DMS53 treated with DMSO at 0.1 percent for 48 hours (cell line): ENCODE results near the gene P2RX7.

Experiments used
- DNase-seq: peaks from one replicate; lab custom pipeline; 2025; ENCODE audit not compliant: unreplicated experiment; lab: John Stamatoyannopoulos, UW

Gene P2RX7

DNA sequence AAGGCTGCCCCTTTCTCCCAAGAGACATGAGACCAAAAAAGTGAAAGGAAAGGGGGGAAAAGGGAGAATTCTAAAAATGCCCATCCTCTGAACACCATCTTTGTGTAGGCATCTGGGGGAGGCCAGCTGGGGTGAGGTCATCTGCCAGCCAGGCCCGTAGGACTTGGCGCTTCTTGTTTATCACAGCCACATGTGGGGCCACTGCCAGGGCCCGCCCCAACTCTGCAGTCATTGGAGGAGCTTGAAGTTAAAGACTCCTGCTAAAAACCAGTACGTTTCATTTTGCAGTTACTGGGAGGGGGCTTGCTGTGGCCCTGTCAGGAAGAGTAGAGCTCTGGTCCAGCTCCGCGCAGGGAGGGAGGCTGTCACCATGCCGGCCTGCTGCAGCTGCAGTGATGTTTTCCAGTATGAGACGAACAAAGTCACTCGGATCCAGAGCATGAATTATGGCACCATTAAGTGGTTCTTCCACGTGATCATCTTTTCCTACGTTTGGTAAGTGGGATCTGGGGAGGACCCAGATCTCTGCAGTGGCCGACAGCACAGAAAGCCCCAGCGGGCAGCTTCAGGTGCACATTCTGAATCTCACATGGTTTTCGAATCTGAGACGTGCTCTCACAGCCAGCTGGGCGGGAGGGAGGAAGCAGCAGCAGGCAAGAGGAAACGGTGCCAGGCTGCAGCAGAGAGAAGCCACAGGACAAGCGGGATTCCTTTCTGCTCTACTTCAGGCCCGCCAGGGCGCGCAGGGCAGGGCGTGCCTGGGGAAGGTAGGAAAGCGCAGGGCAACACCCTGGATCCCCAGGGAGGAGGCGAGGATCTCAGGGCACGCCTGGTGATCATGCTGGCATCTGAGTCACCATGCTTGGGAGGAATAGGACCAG lies at the start of gene P2RX7:
Gene P2RX7 (plus strand): TSS at position 276 of the 881 bp plus-strand sequence. CDS start 95 bp downstream, at position 371.
- DNase-seq: peak; percentile 65

- DNase-seq: no peak
Observed at GRCh38 chr12:121084229-121084628, 48.4 kb upstream of the P2RX7 start.

- DNase-seq: no peak
Observed at GRCh38 chr12:121085069-121085468, 47.6 kb upstream of the P2RX7 start.

- DNase-seq: no peak
Observed at GRCh38 chr12:121085506-121086353, 46.9 kb upstream of the P2RX7 start.

GRCh38 chr12:121086781-121087295 lies 45.8 kb upstream of the P2RX7 start:
- no peak for DNase-seq

GRCh38 chr12:121087467-121088194 lies 45.0 kb upstream of the P2RX7 start:
- DNase-seq: no peak

- DNase-seq: no peak
Observed at GRCh38 chr12:121088195-121088585, 44.5 kb upstream of the P2RX7 start.

DNA sequence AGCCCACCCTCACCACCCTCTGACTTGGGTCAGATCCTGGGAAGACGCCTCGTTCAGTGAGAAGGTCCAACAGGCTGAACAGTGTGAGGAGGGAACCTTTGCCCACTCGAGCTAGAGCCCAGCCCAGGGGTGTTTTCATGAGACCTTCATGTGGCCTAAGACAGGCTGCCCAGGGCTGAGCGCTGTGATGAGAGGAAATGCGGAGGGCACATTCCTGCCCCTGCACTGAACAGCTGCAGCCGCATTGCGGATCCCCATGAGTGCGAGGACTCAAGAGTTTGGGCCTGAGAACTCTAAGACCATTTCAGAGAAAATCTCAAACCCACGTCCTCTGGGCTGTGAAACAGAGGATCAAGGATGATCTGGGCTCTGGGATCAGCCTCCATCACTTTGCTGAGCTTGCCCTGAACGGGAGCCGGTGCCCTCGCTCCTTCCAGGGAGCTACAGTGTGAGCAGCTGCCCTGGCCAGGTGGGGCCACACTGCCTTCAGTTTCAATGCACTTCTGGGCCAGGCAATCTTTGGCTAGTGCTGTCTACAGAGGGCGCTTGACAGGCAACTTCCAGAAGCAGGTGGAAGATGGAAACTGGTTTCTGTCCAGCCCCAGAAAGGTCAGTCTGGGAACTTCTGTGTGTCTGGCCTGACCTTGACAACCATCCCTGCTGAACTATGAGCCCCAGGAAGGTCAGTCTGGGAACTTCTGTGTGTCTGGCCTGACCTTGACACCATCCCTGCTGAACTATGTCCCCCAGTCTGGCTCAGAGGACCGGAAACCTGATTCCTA lies 43.5 kb upstream of the P2RX7 start:
- no peak for DNase-seq

DNA sequence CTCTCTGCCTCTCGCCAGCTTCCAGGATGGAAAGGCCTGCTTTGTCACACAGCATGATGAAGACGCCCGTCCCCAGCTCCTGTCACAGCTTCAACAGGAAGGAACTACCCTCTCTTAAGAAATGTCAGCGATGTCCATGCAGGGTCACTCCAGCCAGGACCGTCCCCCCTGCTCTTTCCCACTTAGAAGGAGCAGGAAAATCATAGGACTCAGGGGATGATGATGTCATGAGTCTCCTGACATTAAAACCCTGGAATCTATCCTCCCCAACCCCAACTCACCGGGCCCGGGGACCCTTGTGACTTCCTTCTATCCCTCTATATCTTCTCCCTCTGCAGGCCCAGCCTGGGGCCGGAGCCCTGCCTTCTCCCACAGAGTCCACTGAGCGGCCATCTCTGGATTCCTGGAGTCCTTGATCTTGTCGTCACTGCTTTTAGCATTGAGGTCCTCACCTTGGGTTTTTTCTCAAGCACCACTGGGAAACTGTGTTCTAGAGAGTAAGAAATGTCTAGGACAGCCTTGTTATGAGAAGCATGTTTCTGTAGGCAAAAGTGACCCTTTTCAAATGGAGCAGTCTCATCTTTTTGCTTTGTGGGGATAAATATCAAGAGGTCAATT lies 42.8 kb upstream of the P2RX7 start:
- no peak for DNase-seq

GRCh38 chr12:121090586-121091514 lies 41.8 kb upstream of the P2RX7 start:
- DNase-seq: no peak

- no peak for DNase-seq
Observed at GRCh38 chr12:121092034-121092433, 40.6 kb upstream of the P2RX7 start.

GRCh38 chr12:121093487-121093891 lies 39.2 kb upstream of the P2RX7 start:
- DNase-seq: no peak

GRCh38 chr12:121095544-121096198 lies 37.0 kb upstream of the P2RX7 start:
- peak; percentile 52 for DNase-seq

- no peak for DNase-seq
Observed at GRCh38 chr12:121096199-121096798, 36.4 kb upstream of the P2RX7 start.

DNA sequence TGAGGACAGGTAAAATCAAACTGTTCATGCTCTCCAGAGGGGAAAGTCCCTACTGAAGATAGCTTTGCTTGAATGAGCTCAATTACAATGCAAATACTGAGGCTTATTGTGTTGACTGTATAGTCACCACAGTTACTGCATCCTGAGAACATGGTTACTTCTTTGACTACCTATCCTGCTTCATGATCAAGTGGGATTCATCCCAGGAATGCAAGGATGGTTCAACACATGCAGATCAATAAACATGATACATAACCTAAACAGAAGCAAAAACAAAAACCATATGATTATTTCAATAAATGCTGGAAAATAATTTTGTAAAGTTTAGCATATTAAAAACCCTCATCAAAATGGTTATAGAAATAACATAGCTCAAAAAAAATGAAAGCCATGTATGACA lies 32.9 kb upstream of the P2RX7 start:
- no peak for DNase-seq

GRCh38 chr12:121102307-121102706 lies 30.4 kb upstream of the P2RX7 start:
- DNase-seq: no peak

DNA sequence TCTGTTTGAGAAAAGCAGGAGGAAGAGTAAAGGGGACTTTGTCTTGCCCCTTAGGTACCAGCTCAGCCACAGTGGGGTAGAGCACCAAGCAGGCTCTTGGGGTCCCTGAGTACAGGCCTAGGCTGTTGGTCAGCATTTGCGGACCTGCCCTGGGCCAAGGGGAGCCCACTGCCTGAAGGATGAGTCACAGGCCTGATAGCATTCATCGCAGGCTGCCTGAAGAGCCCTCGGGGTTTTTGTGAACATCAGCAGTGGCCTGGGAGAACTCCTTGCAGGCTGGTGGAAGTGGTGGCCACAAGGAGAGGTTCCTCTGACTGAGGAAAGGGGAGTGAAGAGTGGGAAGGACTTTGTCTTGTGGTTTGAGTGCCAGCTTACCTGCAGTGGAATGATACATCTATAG lies 25.0 kb upstream of the P2RX7 start:
- no peak for DNase-seq

DNA sequence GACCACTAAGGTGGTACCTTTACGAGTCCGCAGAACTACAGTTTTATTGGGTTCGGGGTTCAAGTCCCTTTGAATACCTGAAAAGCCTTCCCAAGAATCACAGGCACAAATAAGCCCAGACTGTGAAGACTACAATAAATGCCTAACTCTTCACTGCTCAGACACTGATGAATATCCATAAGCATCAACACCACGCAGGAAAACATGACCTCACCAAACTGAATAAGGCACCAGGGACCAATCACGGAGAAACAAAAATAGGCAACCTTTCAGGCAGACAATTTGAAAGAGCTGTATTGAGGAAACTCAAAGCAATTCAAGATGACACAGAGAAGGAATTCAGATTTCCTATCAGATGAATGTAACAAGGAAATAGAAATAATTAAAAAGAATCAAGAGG lies 24.2 kb upstream of the P2RX7 start:
- no peak for DNase-seq
